Transverse colon (tissue), 4 donors: ENCODE data around the gene CELSR1. TPM values are rescaled to one million over a fixed set of nuclear protein-coding genes. Genes with fewer than 3 reads are reported as not detected.

Source experiments
- DNase-seq: peaks from one replicate; pipeline ENCODE4 v3.0.0-alpha.2; 2019
- H3K27ac ChIP-seq, 4 donors: fragments of 200-600 bp; sonication (generic); 2 replicates each; pipeline ENCODE4 v1.5.1; 2016 to 2018; ENCODE audit warnings: inconsistent platforms in 4 of 4
- H3K27me3 ChIP-seq: fragments of 200-600 bp; sonication (generic); 2 replicates; pipeline ENCODE4 v1.5.1; 2017; ENCODE audit warnings: inconsistent platforms
- H3K36me3 ChIP-seq, 4 donors: fragments of 200-600 bp; sonication (generic); 2 replicates each; pipeline ENCODE4 v1.5.1; 2017 to 2019; ENCODE audit warnings: inconsistent platforms in 4 of 4
- H3K4me1 ChIP-seq, 4 donors: fragments of 200-600 bp; sonication (generic); 2 replicates each; pipeline ENCODE4 v1.5.1; 2017 to 2020; ENCODE audit warnings: inconsistent platforms in 4 of 4
- H3K4me3 ChIP-seq, 4 donors: fragments of 200-600 bp; sonication (generic); 1 replicate in 1 of 4; 2 replicates in 3 of 4; pipeline versions ENCODE4 v1.5.1 to v1.6.1; 2017 to 2019; ENCODE audit warnings: inconsistent platforms in 4 of 4
- H3K9me3 ChIP-seq, 2 donors: fragments of 200-600 bp; sonication (generic); 2 replicates each; pipeline ENCODE4 v1.5.1; 2017 to 2019; ENCODE audit warnings: inconsistent platforms in 2 of 2
- CTCF ChIP-seq, 5 experiments: fragments of 200-600 bp in 3 of 5; fragments of 450-650 bp in 2 of 5; sonication (generic) in 3 of 5; IDR thresholded peaks; 1 replicate in 2 of 5; 2 replicates in 3 of 5; pipeline ENCODE4 v1.5.1; 2016 to 2017; ENCODE audit warnings: antibody characterized with exemption in 5 of 5, inconsistent platforms in 3 of 5, mild to moderate bottlenecking in 2 of 5, moderate library complexity in 1 of 5
- EP300 ChIP-seq: sonication (generic); formaldehyde crosslinking; IDR thresholded peaks from one replicate; pipeline ENCODE4 v1.6.1; 2017; ENCODE audit warnings: antibody characterized with exemption, low read depth
- POLR2A ChIP-seq: fragments of 450-650 bp; IDR thresholded peaks from one replicate; pipeline ENCODE4 v1.6.1; 2016; ENCODE audit warnings: antibody characterized with exemption, mild to moderate bottlenecking, moderate library complexity
- POLR2AphosphoS5 ChIP-seq, 3 donors: sonication (generic); formaldehyde crosslinking; IDR thresholded peaks; one replicate each; pipeline ENCODE4 v1.6.1; 2016; ENCODE audit warnings: antibody characterized with exemption in 3 of 3
- WGBS, 2 donors: methylation state at CpG; one replicate each; pipeline ENCODE4 v1.1.5; 2018; ENCODE audit warnings: low coverage in 1 of 2; 5-methylcytosine and 5-hydroxymethylcytosine counted together
- in situ Hi-C, 4 donors: fragments of 200-750 bp; cut with MboI; loops; one replicate each; pipeline versions ENCODE4 v1.15.0 to v1.15.1; 2017; ENCODE audit warnings: low sequenced_read_pairs in 3 of 4, low pct_ligation_motif_present in 1 of 4, low pct_unique_long_range_greater_than_20kb in 1 of 4
- intact Hi-C: fragments of 100-400 bp; cut with DNase I; formaldehyde crosslinking; loops from one replicate; pipeline ENCODE4 v1.15.1; 2023; ENCODE audit warnings: low total_unique reads
- total RNA-seq, 4 donors: library from RNA; depleted of rRNA; stranded (reverse); fragments of >200 nt; gene quantifications; one replicate each; pipeline ENCODE4 v1.1.0, GENCODE V29; 2016

The CELSR1 gene
- total RNA-seq, 4 donors from 2014 or later: 0.96 to 2.5 (median 1.4) TPM

DNA sequence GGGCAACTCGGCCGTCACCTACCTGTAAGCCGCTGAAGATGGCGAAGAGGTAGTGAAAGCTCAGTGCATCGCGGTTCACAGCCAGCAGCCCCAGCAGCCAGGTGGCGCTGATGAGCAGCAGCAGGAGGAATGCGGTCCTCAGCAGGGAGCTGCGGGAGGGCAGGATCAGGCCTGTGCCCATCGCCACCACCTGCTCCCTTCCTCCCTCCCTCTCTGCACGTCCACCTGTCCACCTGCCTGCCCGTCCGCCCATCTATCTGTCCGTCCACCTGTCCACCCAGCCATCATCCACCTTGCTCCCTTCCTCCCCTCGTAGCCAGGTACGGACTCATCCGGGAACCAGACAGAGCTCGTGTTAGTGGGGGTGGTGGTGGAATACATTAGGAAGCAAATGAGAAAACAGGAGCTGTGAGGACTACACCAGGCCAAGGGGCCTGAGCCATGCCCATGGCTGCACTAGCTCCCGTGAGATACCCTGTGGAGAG is 169.7 kb downstream of the CELSR1 start:
- Histone ChIP-seq H3K4me1 (peaks cover 0 to 11% (median 5%) of the 10 kb centered on the region in 4 donors), H3K36me3 (no peaks in the 10 kb centered on the region), H3K4me3 (no peak overlapping the region), H3K27me3 (peaks cover 8% of the 10 kb centered on the region), H3K9me3 (no peaks in the 10 kb centered on the region), H3K27ac (no peak overlapping the region)
- TF ChIP-seq EP300 (no peak), CTCF (IDR thresholded peaks at IDR 0.05) (peak; percentile 81 to 95 (median 90))
- WGBS, 2 donors: 39% methylated on average over 19 of the region's 19 CpGs; no CpG with 5 or more reads in 1 of the 2 donors
- intact Hi-C loops (loop anchor here (2.0 kb wide), 1 partner anchor 175 kb away; no protein-coding TSS in a partner anchor), in situ Hi-C loops (loop anchor here in 1 of 4 donors (10.0 kb wide), 1 partner anchor 177 kb away; no protein-coding TSS in a partner anchor)
- peak; percentile 87 for DNase-seq

GRCh38 chr22:46366801-46367706 is 170.4 kb downstream of the CELSR1 start:
- Histone ChIP-seq H3K4me3 (no peak overlapping the region), H3K4me1 (peaks cover 0 to 11% (median 5%) of the 10 kb centered on the region in 4 donors), H3K36me3 (no peaks in the 10 kb centered on the region), H3K27me3 (peaks cover 8% of the 10 kb centered on the region), H3K9me3 (no peaks in the 10 kb centered on the region), H3K27ac (no peak overlapping the region)
- WGBS, 2 donors: 51% methylated on average over 18 of the region's 45 CpGs; no CpG with 5 or more reads in 1 of the 2 donors
- in situ Hi-C loops (loop anchor here in 1 of 4 donors (10.0 kb wide), 1 partner anchor 178 kb away; no protein-coding TSS in a partner anchor), intact Hi-C loops (loop anchor here (2.0 kb wide), 1 partner anchor 176 kb away; no protein-coding TSS in a partner anchor)
- TF ChIP-seq POLR2A: no peak
- no peak for TF ChIP-seq EP300
- peak in 1 of 3 donors; percentile 55 for TF ChIP-seq POLR2AphosphoS5 (IDR thresholded peaks at IDR 0.05)
- no peak for TF ChIP-seq CTCF (IDR thresholded peaks at IDR 0.05)
- DNase-seq: peak; percentile 59

GRCh38 chr22:46366327-46366731 is 171.1 kb downstream of the CELSR1 start:
- Histone ChIP-seq H3K4me1 (peaks cover 0 to 11% (median 5%) of the 10 kb centered on the region in 4 donors), H3K27ac (no peak overlapping the region), H3K9me3 (no peaks in the 10 kb centered on the region), H3K4me3 (no peak overlapping the region), H3K27me3 (peaks cover 8% of the 10 kb centered on the region), H3K36me3 (no peaks in the 10 kb centered on the region)
- intact Hi-C loops: loop anchor here (2.0 kb wide), 1 partner anchor 176 kb away; no protein-coding TSS in a partner anchor
- 85% methylated on average over 12 of the region's 19 CpGs; no CpG with 5 or more reads in 1 of the 2 donors for WGBS, 2 donors
- DNase-seq: no peak
- TF ChIP-seq POLR2A (no peak), POLR2AphosphoS5 (IDR thresholded peaks at IDR 0.05) (no peak), CTCF (IDR thresholded peaks at IDR 0.05) (no peak)
- in situ Hi-C loops: loop anchor here in 1 of 4 donors (10.0 kb wide), 1 partner anchor 178 kb away; no protein-coding TSS in a partner anchor

DNA sequence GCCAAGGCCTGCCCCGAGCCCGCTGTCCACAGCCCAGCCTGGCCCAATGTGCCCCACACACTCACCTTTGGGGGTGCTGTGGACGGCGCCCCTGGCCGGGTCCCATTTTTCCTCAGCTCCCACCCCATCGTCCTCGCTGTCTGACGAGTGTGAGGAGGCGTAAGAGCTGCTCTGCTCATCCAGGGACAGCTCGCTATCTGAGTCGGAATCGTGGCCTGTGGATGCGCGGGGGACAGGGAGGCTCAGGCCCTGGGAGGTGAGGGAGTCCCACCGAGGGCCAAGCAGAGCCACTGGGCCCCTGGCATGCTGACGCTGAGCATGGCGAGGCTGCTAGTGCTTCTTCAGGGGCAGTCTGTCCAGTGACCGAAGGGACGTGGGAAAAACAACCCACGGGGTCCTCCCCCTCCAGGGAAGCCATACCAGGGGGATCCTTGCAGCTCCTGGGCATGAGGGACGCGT is 172.2 kb downstream of the CELSR1 start:
- 93% methylated on average over 19 of the region's 22 CpGs; no CpG with 5 or more reads in 1 of the 2 donors for WGBS, 2 donors
- H3K4me3 ChIP-seq: no peak overlapping the region
- intact Hi-C loops (no loop called here), in situ Hi-C loops (loop anchor here in 1 of 4 donors (10.0 kb wide), 1 partner anchor 180 kb away; no protein-coding TSS in a partner anchor)
- no peaks in the 10 kb centered on the region for H3K9me3 ChIP-seq
- peaks cover 0 to under 1% (median under 1%) of the 10 kb centered on the region in 4 donors for H3K4me1 ChIP-seq
- H3K36me3 ChIP-seq: no peaks in the 10 kb centered on the region
- no peak for TF ChIP-seq CTCF (IDR thresholded peaks at IDR 0.05)
- no peak for TF ChIP-seq EP300
- no peak for TF ChIP-seq POLR2A
- no peak for TF ChIP-seq POLR2AphosphoS5 (IDR thresholded peaks at IDR 0.05)
- peaks cover 8% of the 10 kb centered on the region for H3K27me3 ChIP-seq
- no peak for DNase-seq
- no peak overlapping the region for H3K27ac ChIP-seq
